Measurements from ENCODE around the gene HDAC8.

The HDAC8 gene

GRCh38 chrX:72313707-72314641 lies 258.7 kb downstream of the HDAC8 start:
- DNase-seq, result no peak

- no peak for DNase-seq
These were observed 260.2 kb downstream of the HDAC8 start for GRCh38 chrX:72312311-72312940.

GRCh38 chrX:72309297-72310071 lies 263.2 kb downstream of the HDAC8 start:
- no peak for DNase-seq

GRCh38 chrX:72308566-72309296 lies 263.9 kb downstream of the HDAC8 start:
- DNase-seq, result peak; percentile 30

- no peak for DNase-seq
These were observed 264.5 kb downstream of the HDAC8 start for GRCh38 chrX:72308209-72308565.

- no peak for DNase-seq
These were observed 265.0 kb downstream of the HDAC8 start for GRCh38 chrX:72307646-72308051.

GRCh38 chrX:72306851-72307645 lies 265.6 kb downstream of the HDAC8 start:
- peak; percentile 13 for DNase-seq

GRCh38 chrX:72306085-72306801 lies 266.4 kb downstream of the HDAC8 start:
- DNase-seq, result no peak

GRCh38 chrX:72305286-72306084 lies 267.2 kb downstream of the HDAC8 start, which contains the start of gene CITED1:
Gene CITED1 (minus strand): TSS chrX:72305914. CDS start chrX:72302869, 3,045 bp downstream.
- DNase-seq, result no peak

GRCh38 chrX:72304877-72305276 lies 267.8 kb downstream of the HDAC8 start:
- no peak for DNase-seq

- DNase-seq, result no peak
These were observed 270.9 kb downstream of the HDAC8 start for GRCh38 chrX:72301781-72302180.

- no peak for DNase-seq
These were observed 272.6 kb downstream of the HDAC8 start for GRCh38 chrX:72299891-72300630.

- no peak for DNase-seq
These were observed 274.5 kb downstream of the HDAC8 start for GRCh38 chrX:72297953-72298730.

- DNase-seq, result no peak
These were observed 275.7 kb downstream of the HDAC8 start for GRCh38 chrX:72296991-72297390.

GRCh38 chrX:72295745-72296144 lies 276.9 kb downstream of the HDAC8 start:
- no peak for DNase-seq

- no peak for DNase-seq
These were observed 278.1 kb downstream of the HDAC8 start for GRCh38 chrX:72294497-72294896.

- DNase-seq, result no peak
These were observed 290.3 kb downstream of the HDAC8 start for GRCh38 chrX:72282302-72282701.

GRCh38 chrX:72280321-72280845 lies 292.3 kb downstream of the HDAC8 start:
- DNase-seq, result no peak
